Type B pancreatic cell (in vitro differentiated cells): Measurements from ENCODE around the gene TBX21. TPM values are rescaled to one million over a fixed set of nuclear protein-coding genes. Genes with fewer than 3 reads are reported as not detected.
A peak's percentile ranks its signal among the peaks of the same experiment; 100 is the strongest.

Experiments
- DNase-seq: peaks from one replicate; pipeline ENCODE4 v3.0.0; 2021; ENCODE audit warnings: mixed read lengths; ENCODE audit not compliant: unreplicated experiment; ENCODE audit errors: extremely low spot score
- H3K27ac Mint-ChIP-seq: 2 replicates; pipeline ENCODE4 v1.8.0; 2021; ENCODE audit warnings: mild to moderate bottlenecking, mixed read lengths
- H3K27me3 Mint-ChIP-seq: 2 replicates; pipeline ENCODE4 v1.8.0; 2021; ENCODE audit warnings: mixed read lengths
- H3K36me3 Mint-ChIP-seq: 2 replicates; pipeline ENCODE4 v1.8.0; 2021; ENCODE audit warnings: mixed read lengths
- H3K4me1 Mint-ChIP-seq: one replicate; pipeline ENCODE4 v1.8.0; 2021; ENCODE audit warnings: mixed read lengths; ENCODE audit not compliant: unreplicated experiment
- H3K4me3 Mint-ChIP-seq: 2 replicates; pipeline ENCODE4 v1.8.0; 2021; ENCODE audit warnings: mild to moderate bottlenecking, mixed read lengths
- H3K9me3 Mint-ChIP-seq: 2 replicates; pipeline ENCODE4 v1.8.0; 2021; ENCODE audit warnings: mixed read lengths
- total RNA-seq: library from RNA; stranded (reverse); gene quantifications from 2 replicates; pipeline ENCODE4 v1.2.1, GENCODE V29; 2021; ENCODE audit warnings: low replicate concordance
- TF ChIP-seq, protein P1 (sequence below): fragments of 200-600 bp; sonication (generic); conservative IDR thresholded peaks from 2 replicates; pipeline ENCODE4 v1.5.0; 2021; ENCODE audit warnings: antibody characterized with exemption, mild to moderate bottlenecking

Gene TBX21
- total RNA-seq, 1 donor from 2014 or later = not detected

GRCh38 chr17:47728214-47728877 is 4.7 kb upstream of the TBX21 start:
- no peak overlapping the region for H3K4me3 Mint-ChIP-seq
- TF ChIP-seq, protein P1, sequence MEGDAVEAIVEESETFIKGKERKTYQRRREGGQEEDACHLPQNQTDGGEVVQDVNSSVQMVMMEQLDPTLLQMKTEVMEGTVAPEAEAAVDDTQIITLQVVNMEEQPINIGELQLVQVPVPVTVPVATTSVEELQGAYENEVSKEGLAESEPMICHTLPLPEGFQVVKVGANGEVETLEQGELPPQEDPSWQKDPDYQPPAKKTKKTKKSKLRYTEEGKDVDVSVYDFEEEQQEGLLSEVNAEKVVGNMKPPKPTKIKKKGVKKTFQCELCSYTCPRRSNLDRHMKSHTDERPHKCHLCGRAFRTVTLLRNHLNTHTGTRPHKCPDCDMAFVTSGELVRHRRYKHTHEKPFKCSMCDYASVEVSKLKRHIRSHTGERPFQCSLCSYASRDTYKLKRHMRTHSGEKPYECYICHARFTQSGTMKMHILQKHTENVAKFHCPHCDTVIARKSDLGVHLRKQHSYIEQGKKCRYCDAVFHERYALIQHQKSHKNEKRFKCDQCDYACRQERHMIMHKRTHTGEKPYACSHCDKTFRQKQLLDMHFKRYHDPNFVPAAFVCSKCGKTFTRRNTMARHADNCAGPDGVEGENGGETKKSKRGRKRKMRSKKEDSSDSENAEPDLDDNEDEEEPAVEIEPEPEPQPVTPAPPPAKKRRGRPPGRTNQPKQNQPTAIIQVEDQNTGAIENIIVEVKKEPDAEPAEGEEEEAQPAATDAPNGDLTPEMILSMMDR = no peak
- peaks cover 84% of the 10 kb centered on the region for H3K27me3 Mint-ChIP-seq
- no peak overlapping the region for H3K27ac Mint-ChIP-seq
- no peaks in the 10 kb centered on the region for H3K36me3 Mint-ChIP-seq
- H3K9me3 Mint-ChIP-seq = no peaks in the 10 kb centered on the region
- peaks cover 9% of the 10 kb centered on the region for H3K4me1 Mint-ChIP-seq
- no peak for DNase-seq

DNA sequence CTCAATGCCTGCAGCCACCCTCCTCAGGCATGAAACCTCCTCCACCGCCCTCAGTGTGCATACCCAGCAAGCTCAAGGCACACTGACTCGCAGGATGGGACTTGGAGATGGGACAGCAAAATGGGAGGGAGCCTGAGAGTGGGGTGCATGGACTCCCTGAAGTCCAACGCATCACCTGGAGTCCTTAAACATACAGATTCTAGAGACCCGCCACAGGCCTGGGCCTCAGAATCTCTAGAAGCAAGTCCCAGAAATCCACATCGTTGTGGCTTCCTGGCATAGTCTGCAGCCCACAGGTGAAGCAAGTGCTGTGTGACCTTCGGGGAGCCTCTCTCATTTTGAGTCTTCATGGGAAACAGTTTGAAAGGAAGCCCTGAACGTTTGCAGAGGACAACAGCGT is 3.6 kb upstream of the TBX21 start:
- peaks cover 85% of the 10 kb centered on the region for H3K27me3 Mint-ChIP-seq
- peaks cover 13% of the 10 kb centered on the region for H3K4me1 Mint-ChIP-seq
- H3K27ac Mint-ChIP-seq = no peak overlapping the region
- no peak overlapping the region for H3K4me3 Mint-ChIP-seq
- no peaks in the 10 kb centered on the region for H3K9me3 Mint-ChIP-seq
- TF ChIP-seq, protein P1 = no peak
- H3K36me3 Mint-ChIP-seq = no peaks in the 10 kb centered on the region
- no peak for DNase-seq

DNA sequence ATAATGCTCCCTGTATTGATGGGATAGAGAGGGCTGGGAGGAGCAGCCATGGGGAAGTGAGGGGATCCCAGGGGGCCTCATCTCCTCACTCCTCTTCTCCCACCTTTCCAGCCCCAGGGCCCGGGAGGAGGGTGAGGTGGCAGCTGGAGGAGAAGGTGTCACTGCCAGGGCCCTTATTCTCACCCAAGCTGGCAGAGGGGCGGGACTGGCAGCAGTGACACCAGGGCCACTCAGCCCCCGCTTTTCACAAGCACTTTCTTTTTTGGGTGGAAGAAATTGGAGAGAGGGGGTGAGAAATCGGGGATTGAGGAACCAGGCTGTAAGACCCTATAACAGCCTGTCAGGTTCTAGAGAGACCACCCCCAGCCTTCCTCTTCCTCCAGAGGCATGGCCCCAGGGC is 2.4 kb upstream of the TBX21 start:
- H3K9me3 Mint-ChIP-seq = no peaks in the 10 kb centered on the region
- DNase-seq = no peak
- H3K27me3 Mint-ChIP-seq = peaks cover 88% of the 10 kb centered on the region
- H3K27ac Mint-ChIP-seq = no peak overlapping the region
- no peak overlapping the region for H3K4me3 Mint-ChIP-seq
- peaks cover 13% of the 10 kb centered on the region for H3K4me1 Mint-ChIP-seq
- H3K36me3 Mint-ChIP-seq = no peaks in the 10 kb centered on the region
- TF ChIP-seq, protein P1 = no peak

DNA sequence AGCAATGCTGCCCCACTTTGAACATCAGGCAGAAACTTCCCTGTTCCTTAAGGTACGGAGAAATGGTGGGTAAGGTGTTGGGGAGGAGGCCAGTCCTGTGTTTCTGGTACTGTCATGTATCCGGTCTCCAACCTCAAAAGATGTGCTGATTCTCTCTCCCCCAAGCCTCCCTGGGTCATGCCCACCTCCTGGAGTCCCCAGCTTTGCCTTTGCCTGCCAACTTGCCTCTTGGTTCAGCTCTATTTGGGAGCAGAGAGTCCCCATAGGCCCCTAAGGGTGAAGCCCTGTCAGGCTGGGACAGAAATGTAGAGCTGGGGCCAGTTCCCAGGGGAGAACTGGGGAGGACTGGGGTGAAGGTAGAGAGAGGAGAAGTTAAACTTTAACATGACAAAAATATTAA is 1.6 kb upstream of the TBX21 start:
- Mint-ChIP-seq H3K4me3 (no peak overlapping the region), H3K27me3 (peaks cover 88% of the 10 kb centered on the region), H3K27ac (no peak overlapping the region), H3K4me1 (peaks cover 13% of the 10 kb centered on the region), H3K9me3 (no peaks in the 10 kb centered on the region), H3K36me3 (no peaks in the 10 kb centered on the region)
- no peak for DNase-seq
- TF ChIP-seq, protein P1 = no peak

GRCh38 chr17:47732399-47733046 is 513 bp upstream of the TBX21 start:
- no peaks in the 10 kb centered on the region for H3K9me3 Mint-ChIP-seq
- peak overlapping the region; percentile 76 for H3K4me3 Mint-ChIP-seq
- H3K4me1 Mint-ChIP-seq = peaks cover 10% of the 10 kb centered on the region
- peaks cover 91% of the 10 kb centered on the region for H3K27me3 Mint-ChIP-seq
- no peak for DNase-seq
- TF ChIP-seq, protein P1 = no peak
- H3K27ac Mint-ChIP-seq = no peak overlapping the region
- H3K36me3 Mint-ChIP-seq = no peaks in the 10 kb centered on the region
